Neural cell (in vitro differentiated cells): ENCODE results near the gene IST1. TPM values are rescaled to one million over a fixed set of nuclear protein-coding genes. Genes with fewer than 3 reads are reported as not detected.

Experiments used
- H2AFZ ChIP-seq: fragments of 200-600, 300-800 bp; sonication (generic), shearing (Covaris generic); 2 replicates; pipeline ENCODE4 v1.6.0; 2014; ENCODE audit warnings: low read depth, mild to moderate bottlenecking, antibody characterized with exemption, low read length, moderate library complexity
- H3F3A ChIP-seq: fragments of 200-600 bp; shearing (Covaris generic); 2 replicates; pipeline ENCODE4 v1.6.1; 2016; ENCODE audit warnings: mild to moderate bottlenecking, moderate library complexity, mixed read lengths, antibody characterized with exemption, low read length; ENCODE audit not compliant: insufficient read depth, poor library complexity, severe bottlenecking
- H3K27ac ChIP-seq: fragments of 200-600, 300-800 bp; sonication (generic), shearing (Covaris generic); 2 replicates; pipeline ENCODE4 v1.5.1; 2014; ENCODE audit warnings: mild to moderate bottlenecking, low read length, moderate library complexity
- H3K27me3 ChIP-seq: fragments of 300-800, 200-600 bp; sonication (generic), shearing (Covaris generic); 2 replicates; pipeline ENCODE4 v1.6.0; 2014; ENCODE audit warnings: mild to moderate bottlenecking, low read depth, low read length, moderate library complexity; ENCODE audit not compliant: insufficient read depth
- H3K36me3 ChIP-seq: fragments of 300-800, 200-600 bp; sonication (generic), shearing (Covaris generic); 2 replicates; pipeline ENCODE4 v1.5.1; 2014; ENCODE audit warnings: mild to moderate bottlenecking, antibody characterized with exemption, low read length, moderate library complexity; ENCODE audit not compliant: insufficient read depth
- H3K4me2 ChIP-seq: fragments of 300-800, 200-600 bp; sonication (generic), shearing (Covaris generic); 2 replicates; pipeline ENCODE4 v1.6.0; 2014; ENCODE audit warnings: mild to moderate bottlenecking, low read length
- H3K4me3 ChIP-seq: fragments of 300-800, 200-600 bp; sonication (generic), shearing (Covaris generic); 2 replicates; pipeline ENCODE4 v1.5.1; 2014; ENCODE audit warnings: mild to moderate bottlenecking, low read length, moderate library complexity
- H3K79me2 ChIP-seq: fragments of 200-600 bp; shearing (Covaris generic); replicated peaks from 2 replicates; pipeline ENCODE4 v1.6.0; 2014; ENCODE audit warnings: mild to moderate bottlenecking, low read length, moderate library complexity; ENCODE audit not compliant: insufficient read depth
- H3K9ac ChIP-seq: fragments of 300-800, 200-600 bp; sonication (generic), shearing (Covaris generic); 2 replicates; pipeline ENCODE4 v1.6.1; 2016; ENCODE audit warnings: mild to moderate bottlenecking, low read length, mixed read lengths
- H3K9me2 ChIP-seq: fragments of 200-600 bp; shearing (Covaris generic); 2 replicates; pipeline ENCODE4 v1.6.1; 2016; ENCODE audit warnings: mild to moderate bottlenecking, low read length, mixed read lengths; ENCODE audit not compliant: insufficient read depth
- H3K9me3 ChIP-seq: fragments of 200-600, 300-800 bp; sonication (generic), shearing (Covaris generic); 2 replicates; pipeline ENCODE4 v1.6.1; 2016; ENCODE audit warnings: mild to moderate bottlenecking, mixed run types, low read length, moderate library complexity, mixed read lengths
- H4K20me1 ChIP-seq: fragments of 200-600 bp; shearing (Covaris generic); 2 replicates; pipeline ENCODE4 v1.6.1; 2016; ENCODE audit warnings: mild to moderate bottlenecking, mixed run types; ENCODE audit not compliant: insufficient read depth
- CTCF ChIP-seq: fragments of 450-650 bp; IDR thresholded peaks from 2 replicates; pipeline ENCODE4 v1.5.1; 2014; ENCODE audit warnings: antibody characterized with exemption, mild to moderate bottlenecking, moderate library complexity; ENCODE audit not compliant: poor library complexity, severe bottlenecking
- EP300 ChIP-seq: fragments of 450-650 bp; conservative IDR thresholded peaks from 2 replicates; pipeline ENCODE4 v1.6.1; 2014; ENCODE audit warnings: antibody characterized with exemption, mild to moderate bottlenecking, moderate library complexity; ENCODE audit not compliant: poor library complexity, severe bottlenecking
- EZH2 ChIP-seq: fragments of 200-600, 300-800 bp; shearing (Covaris generic), sonication (generic); IDR thresholded peaks from 2 replicates; pipeline ENCODE4 v1.6.1; 2014; ENCODE audit warnings: antibody characterized with exemption, low read length, borderline replicate concordance, mild to moderate bottlenecking; ENCODE audit not compliant: insufficient read depth, poor library complexity, severe bottlenecking
- MXI1 ChIP-seq: fragments of 450-650 bp; conservative IDR thresholded peaks from 2 replicates; pipeline ENCODE4 v1.6.1; 2014; ENCODE audit warnings: antibody characterized with exemption, mild to moderate bottlenecking; ENCODE audit not compliant: poor library complexity, severe bottlenecking
- POLR2AphosphoS5 ChIP-seq: IDR thresholded peaks from 2 replicates; pipeline ENCODE4 v1.6.1; 2012
- RAD21 ChIP-seq: fragments of 450-650 bp; conservative IDR thresholded peaks from 2 replicates; pipeline ENCODE4 v1.6.1; 2014; ENCODE audit warnings: antibody characterized with exemption, mild to moderate bottlenecking, moderate library complexity
- REST ChIP-seq: IDR thresholded peaks from 2 replicates; pipeline ENCODE4 v1.6.1; 2012; ENCODE audit warnings: borderline replicate concordance
- SMC3 ChIP-seq: fragments of 450-650 bp; conservative IDR thresholded peaks from 2 replicates; pipeline ENCODE4 v1.6.1; 2014; ENCODE audit warnings: antibody characterized with exemption, mild to moderate bottlenecking, moderate library complexity; ENCODE audit not compliant: poor library complexity
- TAF1 ChIP-seq: IDR thresholded peaks from 2 replicates; pipeline ENCODE4 v1.6.1; 2012; ENCODE audit warnings: low read depth
- polyA plus RNA-seq: library from polyadenylated mRNA; depleted of rRNA; stranded (reverse); fragments of >200 nt; gene quantifications from 2 replicates; pipeline ENCODE4 v1.2.3, GENCODE V29; 2014

IST1 gene
- polyA plus RNA-seq, 1 donor from 2014 or later = 389 TPM

- Histone ChIP-seq H3F3A (no peaks in the 10 kb centered on the region), H4K20me1 (no peaks in the 10 kb centered on the region), H3K79me2 (peaks cover 12% of the 10 kb centered on the region), H3K27me3 (no peaks in the 10 kb centered on the region), H3K9me3 (no peaks in the 10 kb centered on the region), H2AFZ (no peak overlapping the region), H3K27ac (no peak overlapping the region), H3K4me2 (no peak overlapping the region), H3K4me3 (no peak overlapping the region), H3K36me3 (peaks cover 8% of the 10 kb centered on the region), H3K9me2 (no peaks in the 10 kb centered on the region), H3K9ac (no peak overlapping the region)
- TF ChIP-seq RAD21 (no peak), MXI1 (no peak), EP300 (no peak), EZH2 (no peak), CTCF (no peak), TAF1 (no peak), POLR2AphosphoS5 (no peak)
Measured at GRCh38 chr16:71927383-71927782, 32.1 kb downstream of the IST1 start.

DNA sequence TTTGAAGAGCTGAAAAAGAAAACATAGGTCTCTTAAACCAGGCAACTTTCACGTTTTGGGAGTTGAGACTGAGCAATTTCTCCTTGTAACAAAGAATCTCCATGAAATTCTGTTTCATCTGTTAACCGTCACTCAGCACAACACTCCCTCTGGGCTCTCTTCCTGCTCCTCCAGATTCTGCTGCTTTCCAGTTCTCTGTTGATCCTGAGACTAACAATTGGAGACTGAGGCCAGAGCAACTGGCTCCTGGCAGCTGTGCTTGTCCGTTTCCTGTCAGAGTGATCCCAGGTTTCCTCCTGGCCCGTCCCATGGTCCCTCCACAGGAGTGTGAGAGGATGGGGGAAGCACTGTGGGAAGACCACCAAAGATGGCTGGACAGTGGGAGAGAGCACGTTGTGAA, 32.5 kb downstream of the IST1 start:
- H3F3A ChIP-seq = no peaks in the 10 kb centered on the region
- no peaks in the 10 kb centered on the region for H3K27me3 ChIP-seq
- H3K9ac ChIP-seq = no peak overlapping the region
- TF ChIP-seq RAD21 (no peak), EZH2 (no peak), TAF1 (no peak), REST (no peak)
- H3K4me3 ChIP-seq = no peak overlapping the region
- no peaks in the 10 kb centered on the region for H3K9me3 ChIP-seq
- no peaks in the 10 kb centered on the region for H3K9me2 ChIP-seq
- peaks cover 12% of the 10 kb centered on the region for H3K79me2 ChIP-seq
- H3K27ac ChIP-seq = no peak overlapping the region
- H3K36me3 ChIP-seq = peaks cover 5% of the 10 kb centered on the region
- no peak overlapping the region for H2AFZ ChIP-seq
- no peaks in the 10 kb centered on the region for H4K20me1 ChIP-seq
- H3K4me2 ChIP-seq = no peak overlapping the region

DNA sequence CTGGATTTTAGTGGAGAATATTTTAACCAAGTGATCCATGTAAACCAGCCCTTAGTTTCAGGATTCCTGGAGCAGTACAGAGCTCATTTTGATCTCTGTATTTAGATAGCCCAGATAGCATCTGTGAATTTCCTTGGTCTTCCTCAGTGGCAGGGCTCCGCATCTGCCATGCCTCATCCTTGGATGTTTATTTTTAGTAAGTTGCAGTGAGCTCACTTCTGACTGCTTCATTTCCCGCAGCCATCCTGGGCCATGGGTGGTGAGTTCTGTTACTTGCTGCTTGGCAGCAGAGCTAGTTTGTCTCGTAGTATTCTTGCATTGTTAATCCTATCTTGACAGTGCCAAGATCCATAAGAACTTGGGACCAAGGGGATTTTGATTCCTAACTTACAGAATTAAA, 33.7 kb downstream of the IST1 start:
- Histone ChIP-seq H4K20me1 (no peaks in the 10 kb centered on the region), H3K79me2 (peaks cover 12% of the 10 kb centered on the region)

More for the DNA sequence above, 33.7 kb downstream of the IST1 start:
- TF ChIP-seq SMC3 (no peak), TAF1 (no peak), MXI1 (no peak), CTCF (no peak), EP300 (no peak), REST (no peak), EZH2 (no peak), RAD21 (no peak), POLR2AphosphoS5 (no peak)
- H3K9ac ChIP-seq = no peak overlapping the region
- H3K9me2 ChIP-seq = no peaks in the 10 kb centered on the region
- H3K36me3 ChIP-seq = no peaks in the 10 kb centered on the region
- H3F3A ChIP-seq = no peaks in the 10 kb centered on the region
- H2AFZ ChIP-seq = no peak overlapping the region
- H3K4me3 ChIP-seq = no peak overlapping the region
- H3K27me3 ChIP-seq = no peaks in the 10 kb centered on the region
- H3K4me2 ChIP-seq = no peak overlapping the region
- H3K27ac ChIP-seq = no peak overlapping the region
- no peaks in the 10 kb centered on the region for H3K9me3 ChIP-seq
